BJ (cell line): ENCODE data around the gene SIKE1. TPM values are rescaled to one million over a fixed set of nuclear protein-coding genes. Genes with fewer than 3 reads are reported as not detected.

Experiments used
- CTCF ChIA-PET: fragments of 350-600 bp; formaldehyde crosslinking; extraction: SDS; loops from one replicate; lab custom pipeline; 2021; ENCODE audit warnings: antibody characterized with exemption, inconsistent platforms; lab: Yijun Ruan, JAX
- POLR2A ChIA-PET: fragments of 300-600 bp; sonication (Branson Sonifier 250); formaldehyde crosslinking; extraction: SDS; loops from one replicate; lab custom pipeline; 2021; ENCODE audit warnings: antibody characterized with exemption; lab: Charles Lee
- DNase-seq: peaks from one replicate; pipeline ENCODE4 v3.0.0-alpha.2; 2011; ENCODE audit warnings: low read depth
- H3K27me3 ChIP-seq: 2 replicates; pipeline ENCODE4 v1.6.0; 2011; ENCODE audit warnings: low read length; ENCODE audit not compliant: control insufficient read depth, insufficient read depth
- H3K36me3 ChIP-seq: 2 replicates; pipeline ENCODE4 v1.5.1; 2011; ENCODE audit warnings: low read length; ENCODE audit not compliant: control insufficient read depth, insufficient read depth
- H3K4me3 ChIP-seq: 2 replicates; pipeline ENCODE4 v1.5.1; 2011; ENCODE audit warnings: low read depth, mild to moderate bottlenecking, control low read depth, low read length
- polyA plus RNA-seq: library from polyadenylated mRNA; depleted of rRNA; stranded (reverse); fragments of >200 nt; gene quantifications from 2 replicates; pipeline ENCODE4 v1.2.3, GENCODE V29; 2011
- TF ChIP-seq, protein P1 (sequence below): IDR thresholded peaks from 2 replicates; pipeline ENCODE4 v1.5.1; 2011; ENCODE audit warnings: low read depth, mild to moderate bottlenecking, control low read depth, inconsistent platforms, low read length, moderate library complexity; ENCODE audit not compliant: insufficient read depth

SIKE1 gene
- polyA plus RNA-seq, 1 experiment: 26.4 TPM

DNA sequence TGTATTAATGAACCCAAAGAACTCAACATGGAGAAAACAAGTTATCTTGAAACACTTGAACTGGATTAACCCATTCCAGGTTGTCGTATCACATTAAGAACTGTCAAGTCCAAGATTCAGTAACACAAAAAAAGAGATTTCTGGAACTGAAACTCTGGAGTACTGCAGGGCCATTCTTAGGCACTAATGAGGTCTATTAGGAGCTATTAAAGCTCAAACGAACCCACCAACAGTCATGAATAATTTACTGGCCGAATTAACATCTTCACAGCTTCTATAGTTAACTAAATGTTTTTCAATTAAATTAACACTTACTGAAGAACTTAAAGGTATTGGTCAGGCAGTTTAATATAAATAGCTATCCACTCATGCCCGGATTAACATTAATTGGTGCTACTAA is 27.3 kb downstream of the SIKE1 start:
- ChIA-PET CTCF (interaction anchor here (1.0 kb wide), 1 partner anchor 299 kb away, joined by 3 read pairs; no protein-coding TSS in a partner anchor), POLR2A (no interaction called here)
- Histone ChIP-seq H3K27me3 (no peaks in the 10 kb centered on the region), H3K4me3 (no peak overlapping the region), H3K36me3 (peaks cover 3% of the 10 kb centered on the region)
- TF ChIP-seq, protein P1, sequence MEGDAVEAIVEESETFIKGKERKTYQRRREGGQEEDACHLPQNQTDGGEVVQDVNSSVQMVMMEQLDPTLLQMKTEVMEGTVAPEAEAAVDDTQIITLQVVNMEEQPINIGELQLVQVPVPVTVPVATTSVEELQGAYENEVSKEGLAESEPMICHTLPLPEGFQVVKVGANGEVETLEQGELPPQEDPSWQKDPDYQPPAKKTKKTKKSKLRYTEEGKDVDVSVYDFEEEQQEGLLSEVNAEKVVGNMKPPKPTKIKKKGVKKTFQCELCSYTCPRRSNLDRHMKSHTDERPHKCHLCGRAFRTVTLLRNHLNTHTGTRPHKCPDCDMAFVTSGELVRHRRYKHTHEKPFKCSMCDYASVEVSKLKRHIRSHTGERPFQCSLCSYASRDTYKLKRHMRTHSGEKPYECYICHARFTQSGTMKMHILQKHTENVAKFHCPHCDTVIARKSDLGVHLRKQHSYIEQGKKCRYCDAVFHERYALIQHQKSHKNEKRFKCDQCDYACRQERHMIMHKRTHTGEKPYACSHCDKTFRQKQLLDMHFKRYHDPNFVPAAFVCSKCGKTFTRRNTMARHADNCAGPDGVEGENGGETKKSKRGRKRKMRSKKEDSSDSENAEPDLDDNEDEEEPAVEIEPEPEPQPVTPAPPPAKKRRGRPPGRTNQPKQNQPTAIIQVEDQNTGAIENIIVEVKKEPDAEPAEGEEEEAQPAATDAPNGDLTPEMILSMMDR: no peak
- DNase-seq: no peak

DNA sequence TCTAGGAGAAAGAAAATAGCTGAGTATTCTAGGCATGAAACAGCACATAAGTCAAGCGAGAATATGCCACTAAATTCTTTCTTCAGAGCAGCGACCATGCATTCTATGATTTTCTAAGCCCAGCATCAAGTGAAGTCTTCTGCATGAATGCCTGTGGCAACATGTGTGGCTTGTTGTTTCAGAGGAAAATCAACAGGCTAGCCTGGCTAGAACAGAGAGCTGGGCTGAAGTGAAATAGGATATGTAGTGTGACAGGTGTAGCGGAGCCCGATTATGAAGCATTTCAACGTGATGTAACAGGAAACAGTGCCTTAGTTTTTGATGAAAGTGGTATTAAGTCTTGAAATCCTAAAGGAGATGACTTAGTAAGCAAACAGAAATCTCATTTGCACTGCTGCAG is 29.7 kb downstream of the SIKE1 start:
- CTCF ChIA-PET: no interaction called here

DNA sequence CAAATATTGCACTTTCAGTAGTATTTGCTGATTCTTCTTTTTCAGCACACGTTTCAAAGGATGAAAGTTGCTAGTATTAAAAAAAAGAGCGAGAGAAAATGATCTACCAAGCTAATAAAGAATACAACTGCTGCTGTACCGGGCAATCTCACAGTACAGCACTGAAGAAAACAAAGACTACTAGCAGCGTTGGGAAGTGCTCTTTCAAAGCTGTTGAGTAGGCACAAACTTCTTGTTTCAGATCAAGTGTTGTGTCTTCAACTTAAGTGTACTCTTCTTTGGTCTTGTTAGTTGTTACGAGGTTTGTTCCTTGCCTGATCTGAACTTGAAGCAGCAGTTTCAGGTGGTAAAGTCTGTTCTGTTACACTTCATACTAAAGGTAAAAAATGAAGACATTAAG is 30.6 kb downstream of the SIKE1 start:
- Histone ChIP-seq H3K4me3 (no peak overlapping the region), H3K36me3 (peaks cover 3% of the 10 kb centered on the region), H3K27me3 (no peaks in the 10 kb centered on the region)
- TF ChIP-seq, protein P1: no peak
- no peak for DNase-seq
- CTCF ChIA-PET: no interaction called here
- POLR2A ChIA-PET: no interaction called here

More for the DNA sequence above, 29.7 kb downstream of the SIKE1 start:
- Histone ChIP-seq H3K4me3 (no peak overlapping the region), H3K36me3 (peaks cover 3% of the 10 kb centered on the region), H3K27me3 (no peaks in the 10 kb centered on the region)
- TF ChIP-seq, protein P1: no peak
- no peak for DNase-seq
- POLR2A ChIA-PET: interaction anchor here (0.6 kb wide), 1 partner anchor 14 kb away, joined by 5 read pairs; no protein-coding TSS in a partner anchor

DNA sequence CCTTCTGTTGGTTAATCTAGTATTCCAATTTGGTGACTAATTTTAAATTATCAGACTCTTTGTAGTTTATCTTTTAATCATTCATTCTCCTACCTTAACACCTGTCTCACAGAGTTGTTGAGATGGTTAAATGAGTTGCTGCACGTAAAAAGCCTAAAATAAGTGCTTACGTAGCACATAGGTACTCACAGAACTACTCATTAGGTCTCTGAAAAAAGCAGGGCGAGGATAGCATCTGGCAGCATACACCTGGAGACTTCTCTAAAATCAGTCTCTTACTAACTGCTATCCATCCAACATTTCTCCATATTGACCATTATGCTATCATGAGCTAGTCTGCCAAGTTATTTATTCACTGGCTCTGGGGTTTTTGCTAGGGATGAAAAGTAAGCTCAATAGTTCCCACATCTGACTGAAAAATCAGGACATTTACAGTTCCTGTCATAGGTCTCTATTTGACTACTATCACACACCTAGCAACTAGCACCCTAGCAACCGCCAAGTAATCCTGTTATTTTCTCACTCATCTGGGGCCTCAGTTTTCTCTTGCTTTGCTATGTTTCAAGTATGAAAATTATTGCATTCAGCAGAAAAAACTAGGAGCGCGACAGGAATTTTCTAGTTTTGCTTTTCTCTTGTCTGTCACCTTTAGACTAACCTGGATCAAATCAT is 33.9 kb downstream of the SIKE1 start:
- Histone ChIP-seq H3K36me3 (peaks cover 3% of the 10 kb centered on the region; the same call in 1 of the 2 replicates), H3K4me3 (no peak overlapping the region), H3K27me3 (no peaks in the 10 kb centered on the region)
- DNase-seq: no peak
- ChIA-PET CTCF (interaction anchor here (0.6 kb wide), 1 partner anchor 160 kb away, joined by 3 read pairs; no protein-coding TSS in a partner anchor), POLR2A (no interaction called here)
- TF ChIP-seq, protein P1: no peak

DNA sequence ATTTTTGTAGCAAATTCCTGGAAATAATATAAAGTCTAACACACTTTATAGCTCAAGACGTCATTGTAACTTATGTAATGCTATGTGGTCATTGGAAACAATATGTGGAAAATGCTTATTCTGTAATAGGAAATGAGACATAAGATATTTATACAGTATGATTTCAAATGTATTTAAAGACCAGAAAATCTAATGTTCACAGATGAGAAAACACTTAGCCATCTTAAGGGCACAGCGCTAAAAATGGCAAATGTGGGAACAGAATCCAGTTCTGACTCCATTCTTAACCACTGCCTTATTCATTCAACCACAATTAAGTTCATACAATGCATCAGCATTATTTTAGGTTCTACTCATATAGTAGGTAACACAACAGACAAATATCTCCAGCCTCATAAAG is 35.2 kb downstream of the SIKE1 start:
- Histone ChIP-seq H3K4me3 (no peak overlapping the region), H3K27me3 (no peaks in the 10 kb centered on the region), H3K36me3 (peaks cover 6% of the 10 kb centered on the region)
- CTCF ChIA-PET: interaction anchor here (0.7 kb wide), 1 partner anchor 456 kb away, joined by 5 read pairs; no protein-coding TSS in a partner anchor
- no peak for DNase-seq
- POLR2A ChIA-PET: no interaction called here
- TF ChIP-seq, protein P1: no peak
